Measurements from ENCODE around the gene OR12D1.

Gene OR12D1

GRCh38 chr6:29465279-29465678, 50.6 kb downstream of the OR12D1 start:
- DNase-seq (ENCODE audit: low read depth, low spot score): no peak

GRCh38 chr6:29465801-29466200, 51.1 kb downstream of the OR12D1 start:
- DNase-seq (ENCODE audit: low read depth, low spot score): no peak

- DNase-seq (ENCODE audit: low read depth, low spot score): no peak
Measured at GRCh38 chr6:29466241-29466640, 51.5 kb downstream of the OR12D1 start.
